Measurements from ENCODE around the gene HDAC3. TPM values are rescaled to one million over a fixed set of nuclear protein-coding genes. Genes with fewer than 3 reads are reported as not detected.

The HDAC3 gene
- total RNA-seq, 2 experiments from 2014 or later = 83.6 to 85.4 TPM

DNA sequence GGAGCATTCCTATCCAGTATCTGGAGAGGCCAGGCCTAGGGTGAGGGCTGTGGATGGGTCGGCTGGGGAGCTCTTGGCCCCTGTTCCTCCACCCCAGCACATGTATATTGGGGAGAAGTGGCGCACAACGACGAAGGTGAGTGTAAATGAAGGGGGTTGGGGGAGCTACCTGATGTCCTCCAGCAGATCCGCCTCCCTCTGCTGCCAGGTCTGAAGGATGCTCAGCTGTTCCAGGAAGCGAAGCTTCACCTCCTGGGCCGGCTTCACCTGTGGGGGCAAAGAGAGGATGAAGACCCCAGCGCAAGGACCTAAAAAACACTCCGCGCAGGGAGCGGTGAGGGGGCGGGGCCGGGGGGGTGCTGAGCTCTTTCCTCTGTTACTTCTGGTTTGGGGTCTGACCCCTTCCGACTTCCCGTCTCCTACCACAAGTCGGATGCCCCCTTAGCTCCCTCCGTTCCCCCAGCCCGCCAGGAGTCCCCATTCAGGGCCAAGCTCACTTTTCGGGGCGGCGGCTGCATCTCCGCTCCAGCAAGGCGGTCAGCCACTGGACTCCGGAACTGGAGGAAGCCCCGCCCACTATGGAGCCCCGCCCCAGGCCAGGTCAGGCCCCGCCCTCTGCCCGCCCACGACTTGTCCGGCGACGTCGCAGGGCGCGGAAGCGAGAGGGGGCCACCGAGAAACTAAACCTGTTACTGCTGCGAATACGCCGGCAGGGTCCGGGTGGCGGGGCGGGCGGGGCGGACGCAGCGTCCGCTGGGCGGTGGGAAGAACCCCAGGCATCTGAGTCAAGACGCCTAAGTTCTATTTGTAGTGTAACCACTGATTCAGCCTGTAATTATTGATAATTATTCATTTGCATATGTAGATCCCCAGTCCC, 14.4 kb upstream of the HDAC3 start, which contains the start of gene FCHSD1:
Gene FCHSD1, minus strand, starts transcription at position 568 of the 877 bp plus-strand sequence. Its CDS starts 50 bp downstream, at position 518.
- ChIA-PET POLR2A (interaction anchor here (0.9 to 2.9 kb wide), 7 partner anchors 12 to 59 kb away, joined by 3 to 18 read pairs (median 4); partner anchors contain the start of genes HDAC3 and RELL2), CTCF (ENCODE audit: unreplicated experiment) (interaction anchor here (0.6 to 1.3 kb wide), 6 partner anchors 12 to 318 kb away, joined by 3 to 4 read pairs (median 4); partner anchors contain the start of genes HDAC3, RELL2 and RNF14)
- H3K4me1 ChIP-seq (ENCODE audit: insufficient read depth, low read length, poor library complexity, severe bottlenecking) = peaks cover 13% of the 10 kb centered on the region
- BruUV-seq (replicated peaks) = TSS peak; percentile 70
- H3K4me3 ChIP-seq (ENCODE audit: low read depth, low read length, poor library complexity, severe bottlenecking) = peak within 1 kb of the TSS; percentile 73
- DNase-seq (ENCODE audit: low spot score) = peak; percentile 87
- no peaks in the 10 kb centered on the region for H3K36me3 ChIP-seq (ENCODE audit: insufficient read depth, low read length)
- no peaks in the 10 kb centered on the region for H3K9me2 ChIP-seq (ENCODE audit: insufficient read depth, low read length)
- H3K27ac ChIP-seq (ENCODE audit: low read depth, low read length, poor library complexity, severe bottlenecking) = no peak within 1 kb of the TSS
- no peaks in the 10 kb centered on the region for H3K9me3 ChIP-seq (ENCODE audit: low read length)
- peak within 1 kb of the TSS; percentile 84 for H2AFZ ChIP-seq (ENCODE audit: low read length)
- H4K20me1 ChIP-seq (ENCODE audit: insufficient read depth, low read length) = no peaks in the 10 kb centered on the region
- intact Hi-C loops (cut with micrococcal nuclease; ENCODE audit: unreplicated experiment) = no loop called here
- TF ChIP-seq EZH2phosphoT487 (IDR thresholded peaks at IDR 0.05; ENCODE audit: borderline replicate concordance, low read depth, low read length) = no peak
- TF ChIP-seq, protein P1, sequence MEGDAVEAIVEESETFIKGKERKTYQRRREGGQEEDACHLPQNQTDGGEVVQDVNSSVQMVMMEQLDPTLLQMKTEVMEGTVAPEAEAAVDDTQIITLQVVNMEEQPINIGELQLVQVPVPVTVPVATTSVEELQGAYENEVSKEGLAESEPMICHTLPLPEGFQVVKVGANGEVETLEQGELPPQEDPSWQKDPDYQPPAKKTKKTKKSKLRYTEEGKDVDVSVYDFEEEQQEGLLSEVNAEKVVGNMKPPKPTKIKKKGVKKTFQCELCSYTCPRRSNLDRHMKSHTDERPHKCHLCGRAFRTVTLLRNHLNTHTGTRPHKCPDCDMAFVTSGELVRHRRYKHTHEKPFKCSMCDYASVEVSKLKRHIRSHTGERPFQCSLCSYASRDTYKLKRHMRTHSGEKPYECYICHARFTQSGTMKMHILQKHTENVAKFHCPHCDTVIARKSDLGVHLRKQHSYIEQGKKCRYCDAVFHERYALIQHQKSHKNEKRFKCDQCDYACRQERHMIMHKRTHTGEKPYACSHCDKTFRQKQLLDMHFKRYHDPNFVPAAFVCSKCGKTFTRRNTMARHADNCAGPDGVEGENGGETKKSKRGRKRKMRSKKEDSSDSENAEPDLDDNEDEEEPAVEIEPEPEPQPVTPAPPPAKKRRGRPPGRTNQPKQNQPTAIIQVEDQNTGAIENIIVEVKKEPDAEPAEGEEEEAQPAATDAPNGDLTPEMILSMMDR (conservative IDR thresholded peaks at IDR 0.05; ENCODE audit: low read length) = no peak
- no peaks in the 10 kb centered on the region for H3K79me2 ChIP-seq (ENCODE audit: insufficient read depth, low read depth, low read length)
- peak within 1 kb of the TSS; percentile 97 for H3K4me2 ChIP-seq (ENCODE audit: low read length)

DNA sequence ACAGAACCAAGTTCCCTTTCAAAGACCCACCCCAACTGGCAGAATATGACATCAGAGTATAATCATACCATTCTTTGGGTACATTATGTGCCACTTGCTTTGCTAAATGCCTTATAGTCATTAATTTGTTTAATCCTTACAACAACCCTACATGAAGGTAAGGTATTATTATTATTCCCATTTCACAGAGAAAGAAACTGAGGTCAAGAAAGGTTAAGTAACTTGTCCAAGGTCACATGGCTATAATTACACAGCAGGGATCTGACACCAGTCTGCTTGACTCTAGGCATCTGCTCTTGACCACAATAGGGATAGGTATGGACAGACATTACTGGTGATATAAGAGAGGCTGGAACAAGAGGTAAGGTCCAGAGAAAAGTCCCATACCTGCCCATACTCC, 13.3 kb upstream of the HDAC3 start:
- POLR2A ChIA-PET = no interaction called here
- intact Hi-C loops (cut with micrococcal nuclease; ENCODE audit: unreplicated experiment) = no loop called here
- Histone ChIP-seq H3K27ac (ENCODE audit: low read depth, low read length, poor library complexity, severe bottlenecking) (no peak overlapping the region), H2AFZ (ENCODE audit: low read length) (no peak overlapping the region), H3K4me1 (ENCODE audit: insufficient read depth, low read length, poor library complexity, severe bottlenecking) (peaks cover 13% of the 10 kb centered on the region), H4K20me1 (ENCODE audit: insufficient read depth, low read length) (no peaks in the 10 kb centered on the region), H3K4me3 (ENCODE audit: low read depth, low read length, poor library complexity, severe bottlenecking) (no peak overlapping the region), H3K9me2 (ENCODE audit: insufficient read depth, low read length) (no peaks in the 10 kb centered on the region), H3K79me2 (ENCODE audit: insufficient read depth, low read depth, low read length) (no peaks in the 10 kb centered on the region), H3K9me3 (ENCODE audit: low read length) (no peaks in the 10 kb centered on the region), H3K4me2 (ENCODE audit: low read length) (peak overlapping the region; percentile 97), H3K36me3 (ENCODE audit: insufficient read depth, low read length) (peaks cover 7% of the 10 kb centered on the region; the same call in 1 of the 2 replicates)
- no TSS peak for BruUV-seq (replicated peaks)
- TF ChIP-seq EZH2phosphoT487 (IDR thresholded peaks at IDR 0.05; ENCODE audit: borderline replicate concordance, low read depth, low read length) = no peak
- TF ChIP-seq, protein P1 (conservative IDR thresholded peaks at IDR 0.05; ENCODE audit: low read length) = no peak
- DNase-seq (ENCODE audit: low spot score) = no peak
- CTCF ChIA-PET (ENCODE audit: unreplicated experiment) = no interaction called here
